Measurements from ENCODE around the gene PRDX4.
"Not testable (repeated sequence)": the region's sequence is repeated elsewhere in the genome, so short reads cannot be mapped to it uniquely, and the experiment has no call there.

PRDX4 gene

DNA sequence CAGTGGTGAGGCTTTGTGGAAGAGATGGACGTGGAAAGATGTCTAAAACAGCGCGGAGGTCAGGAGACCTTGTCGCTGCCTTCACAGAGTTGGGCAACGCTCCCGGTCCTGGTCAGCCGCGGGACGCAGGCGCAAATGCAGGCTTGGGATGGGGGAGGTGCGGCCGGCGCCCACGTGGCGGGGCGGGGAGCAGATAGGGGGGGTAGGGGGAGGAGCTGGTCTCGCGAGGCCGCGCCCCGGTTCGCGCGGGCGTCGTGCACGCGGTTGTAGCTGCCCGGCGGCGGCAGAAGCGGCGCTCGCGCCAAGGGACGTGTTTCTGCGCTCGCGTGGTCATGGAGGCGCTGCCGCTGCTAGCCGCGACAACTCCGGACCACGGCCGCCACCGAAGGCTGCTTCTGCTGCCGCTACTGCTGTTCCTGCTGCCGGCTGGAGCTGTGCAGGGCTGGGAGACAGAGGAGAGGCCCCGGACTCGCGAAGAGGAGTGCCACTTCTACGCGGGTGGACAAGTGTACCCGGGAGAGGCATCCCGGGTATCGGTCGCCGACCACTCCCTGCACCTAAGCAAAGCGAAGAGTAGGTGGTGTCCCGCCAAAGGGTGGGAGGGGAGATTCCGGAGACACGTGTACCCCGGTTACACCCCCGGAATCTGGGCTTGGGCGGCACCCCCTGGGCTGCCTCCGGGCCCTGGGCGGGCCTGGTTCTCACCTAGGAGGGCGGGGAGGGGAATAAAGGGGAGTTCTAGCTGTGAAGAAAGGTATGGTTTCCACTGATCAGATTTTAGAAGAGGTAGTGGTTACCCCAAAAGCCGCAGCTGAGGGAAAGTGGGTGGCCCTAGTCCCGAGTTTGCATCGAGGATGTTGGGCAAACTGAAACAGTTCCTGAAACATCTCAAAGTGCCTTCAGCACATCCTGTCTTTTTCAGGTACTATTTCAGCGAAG is at the start of gene PRDX4:
PRDX4 (plus strand) TSS at position 255 of the 939 bp plus-strand sequence; CDS start at position 333, 78 bp downstream.
- DNase-seq (ENCODE audit: low read depth in 2 of 2): peak; percentile 43 to 58

DNA sequence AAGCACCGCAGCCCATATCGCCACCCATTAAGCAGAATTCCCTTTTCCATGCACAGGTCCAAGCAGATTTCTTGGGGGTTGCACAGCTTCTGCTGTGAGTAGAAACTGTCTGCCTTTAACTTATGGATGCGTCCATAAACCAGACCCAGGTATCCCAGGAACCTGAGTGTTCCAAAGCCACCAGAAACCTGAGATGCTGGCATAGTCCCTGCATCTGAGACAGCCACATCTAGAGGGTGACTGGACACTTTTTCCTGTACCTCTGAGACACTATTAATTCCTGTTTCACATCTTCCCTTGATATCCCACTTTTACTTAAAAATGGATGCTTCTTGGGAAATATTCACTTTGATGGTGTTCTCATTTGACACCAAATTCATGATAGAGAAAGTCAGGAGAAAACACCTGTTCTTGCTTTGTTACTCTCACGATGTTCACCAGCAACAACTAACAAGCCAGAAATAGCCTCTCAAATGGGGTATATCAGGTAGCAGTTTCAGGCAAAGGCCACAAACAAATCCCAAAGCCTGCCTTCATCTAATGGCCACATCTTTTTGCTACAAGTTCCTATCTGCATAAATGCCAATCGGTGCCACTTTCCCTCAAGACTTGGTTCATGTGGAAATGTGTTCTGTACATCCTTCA is 45.5 kb upstream of the PRDX4 start:
- DNase-seq (ENCODE audit: low read depth in 2 of 2): no peak

DNA sequence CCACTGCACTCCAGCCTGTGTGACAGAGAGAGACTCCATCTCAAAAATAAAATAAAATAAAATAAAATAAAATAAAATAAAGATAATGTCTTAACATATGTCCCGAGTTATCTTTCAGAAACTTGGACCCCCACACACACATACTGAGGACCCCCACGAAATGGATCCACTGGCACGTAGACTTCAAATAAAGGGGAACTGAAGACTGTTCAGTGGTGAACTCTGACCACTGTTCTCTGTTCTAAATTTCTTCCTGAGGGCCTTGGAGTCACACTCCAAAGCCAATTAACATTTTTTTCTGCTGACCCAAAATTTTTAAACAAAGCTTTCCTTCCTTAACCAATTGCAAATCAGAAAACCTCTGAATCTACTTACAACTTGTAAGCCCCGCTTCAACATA is 43.5 kb upstream of the PRDX4 start:
- no peak for DNase-seq (ENCODE audit: low read depth in 2 of 2)

DNA sequence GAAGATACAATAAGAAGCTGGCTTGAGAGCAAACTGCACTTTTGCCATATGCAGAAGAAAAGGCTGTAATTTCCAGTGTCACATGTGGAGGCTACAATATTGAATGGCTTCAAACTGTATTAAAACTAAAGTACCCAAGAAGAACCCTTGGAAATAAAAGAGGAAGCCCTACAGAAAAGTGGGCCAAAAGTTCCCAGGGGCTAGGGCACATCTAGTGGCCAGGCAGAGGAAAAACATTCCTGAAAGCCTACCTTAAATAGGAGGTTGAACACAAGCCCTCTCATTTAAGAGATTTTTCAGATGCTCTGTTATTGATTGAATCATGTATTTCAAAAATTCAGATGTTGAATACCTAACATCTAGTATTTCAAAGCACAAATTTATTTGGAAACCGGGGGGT is 40.6 kb upstream of the PRDX4 start:
- DNase-seq (ENCODE audit: low read depth in 2 of 2): no peak

DNA sequence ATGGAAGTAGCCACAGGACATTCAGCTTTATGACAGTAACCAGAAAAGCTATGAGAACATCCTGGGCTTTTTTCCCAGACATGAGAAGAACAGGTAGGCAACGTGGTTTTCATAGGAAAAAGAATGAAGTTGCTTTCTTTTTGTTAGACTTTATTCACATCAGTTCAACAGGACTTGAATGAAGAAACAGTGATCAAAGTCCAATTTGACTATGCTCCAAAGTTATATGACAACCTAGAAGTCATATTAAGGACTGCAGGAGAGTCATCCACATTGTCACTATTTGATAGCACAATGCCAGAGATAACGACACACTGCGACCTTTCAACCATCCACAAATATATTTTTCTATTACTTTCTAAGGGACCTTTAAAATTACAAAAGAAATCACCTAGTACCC is 39.2 kb upstream of the PRDX4 start:
- no peak for DNase-seq (ENCODE audit: low read depth in 2 of 2)

DNA sequence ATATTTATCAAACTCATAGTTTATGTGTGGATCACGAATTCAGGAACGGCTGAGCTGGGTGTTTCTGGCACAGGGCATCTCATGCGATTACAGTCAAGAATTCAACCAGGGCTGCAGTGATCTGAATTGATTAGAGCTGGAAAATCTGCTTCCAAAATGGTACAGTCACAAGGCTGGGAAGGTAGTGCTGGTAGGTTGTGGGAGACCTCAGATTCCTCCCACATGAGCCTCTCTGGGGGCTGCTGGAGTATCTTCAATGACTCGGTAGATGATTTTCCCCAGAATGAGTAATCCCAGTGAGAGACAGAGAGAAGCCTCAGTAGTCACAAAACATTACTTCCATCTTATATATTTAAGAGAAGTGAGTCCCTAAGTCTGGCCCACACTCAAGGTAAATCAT is 36.2 kb upstream of the PRDX4 start:
- no peak for DNase-seq (ENCODE audit: low read depth in 2 of 2)

DNA sequence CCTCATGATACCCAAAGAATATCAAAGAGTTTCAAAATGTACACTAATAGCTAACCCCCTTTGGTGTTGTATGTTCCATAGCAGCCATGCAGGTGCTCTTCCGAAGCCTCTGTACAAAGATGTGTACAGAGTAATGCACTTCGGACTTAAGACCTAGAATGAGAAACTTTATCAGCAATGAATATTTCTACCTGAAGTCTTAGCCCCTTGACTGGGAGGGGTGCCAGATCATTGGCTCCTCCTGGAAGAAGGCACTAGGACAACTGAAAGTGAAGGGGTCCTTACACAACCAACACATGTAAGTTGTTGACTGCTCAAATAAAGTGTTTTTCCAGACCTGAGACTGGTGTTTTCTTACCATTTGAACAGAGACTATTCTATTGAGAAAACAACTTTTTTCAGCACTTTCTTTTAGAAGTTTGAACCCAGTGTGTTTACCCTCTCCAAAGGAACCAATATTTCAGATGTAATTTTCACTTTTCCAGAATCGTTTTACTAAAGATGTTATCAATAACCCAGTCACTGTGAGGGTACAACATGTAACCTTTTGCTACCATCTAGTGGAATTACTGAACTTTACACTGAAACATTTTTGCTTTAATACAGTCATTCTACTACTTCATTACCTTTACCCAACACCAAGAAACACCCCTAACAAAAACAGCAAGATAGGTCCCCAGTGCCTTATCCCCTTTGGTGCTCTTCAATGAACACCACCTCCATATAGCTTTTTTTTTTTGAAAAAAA is 33.3 kb upstream of the PRDX4 start:
- DNase-seq (ENCODE audit: low read depth in 2 of 2): no peak

DNA sequence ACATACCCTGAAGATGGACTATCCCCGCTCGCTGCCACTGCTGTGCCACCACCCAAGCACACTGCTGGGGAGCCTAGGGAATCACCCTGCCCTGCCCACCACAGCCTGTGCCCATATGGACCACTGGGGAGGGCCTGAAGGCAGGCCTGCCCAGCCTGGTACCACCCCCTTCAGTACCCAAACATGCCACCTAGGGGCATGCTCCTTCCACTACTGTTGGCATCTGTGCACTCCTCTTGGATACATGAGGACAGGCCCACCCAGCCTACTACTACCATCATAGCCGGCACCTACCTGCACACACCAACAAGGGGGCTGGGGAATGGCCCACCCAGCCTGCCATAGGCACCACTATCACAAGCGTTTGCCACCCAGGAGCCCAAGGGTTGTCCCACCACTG is 30.1 kb upstream of the PRDX4 start:
- peak in 1 of 2 donors; percentile 4 for DNase-seq (ENCODE audit: low read depth in 2 of 2)

DNA sequence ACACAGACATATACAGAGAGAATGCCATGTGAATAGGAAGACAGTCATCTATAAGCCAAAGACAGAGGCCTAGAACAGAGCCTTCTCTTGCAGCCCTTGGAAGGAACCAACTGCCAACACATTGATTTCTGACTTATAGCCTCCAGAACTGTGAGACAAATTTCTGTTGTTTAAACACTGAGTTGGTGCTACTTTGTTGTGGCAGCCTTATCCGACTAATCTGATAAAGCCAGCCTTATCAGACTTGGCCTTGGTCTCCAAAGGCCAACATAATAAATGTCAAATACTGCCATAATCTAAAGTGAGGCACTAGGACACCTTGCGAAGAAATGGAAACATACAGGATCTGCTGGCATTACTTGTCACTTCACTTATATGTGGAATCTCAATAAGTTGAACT is 24.3 kb upstream of the PRDX4 start:
- no peak for DNase-seq (ENCODE audit: low read depth in 2 of 2)

DNA sequence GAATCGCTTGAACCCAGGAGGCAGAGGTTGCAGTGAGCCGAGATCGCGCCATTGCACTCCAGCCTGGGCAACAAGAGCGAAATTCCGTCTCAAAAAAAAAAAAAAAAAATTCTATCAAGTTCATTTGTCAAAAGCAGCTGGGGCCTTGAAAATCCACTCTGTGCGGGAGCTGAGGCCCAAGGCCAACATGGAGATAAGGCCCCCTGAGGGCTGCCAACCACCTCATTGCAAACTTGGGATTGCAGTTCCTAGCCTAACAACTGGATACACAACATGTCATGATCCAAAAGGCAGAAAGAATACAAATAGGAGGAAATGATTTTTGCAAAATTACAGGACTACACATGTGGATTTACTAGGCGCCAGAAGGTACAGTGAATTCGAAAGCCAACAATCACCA is 22.5 kb upstream of the PRDX4 start:
- DNase-seq (ENCODE audit: low read depth in 2 of 2): no peak

DNA sequence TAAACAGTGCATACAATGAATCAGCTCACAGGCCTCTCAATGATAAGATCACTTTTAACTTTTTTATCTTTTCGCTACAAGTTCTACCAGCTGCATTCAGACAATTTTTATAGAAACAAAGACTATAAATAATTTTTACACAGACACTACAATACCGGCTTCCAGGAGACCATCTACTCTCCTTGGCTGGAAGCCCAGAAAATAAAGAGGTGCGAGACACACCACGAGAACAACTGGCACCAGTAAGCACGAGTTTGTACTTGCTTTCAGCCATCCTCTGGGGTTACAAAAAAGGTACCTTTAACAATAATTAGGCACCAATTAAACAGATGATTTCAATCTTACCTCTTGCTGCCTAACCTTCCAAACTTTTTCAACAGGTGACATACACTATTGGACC is 11.2 kb upstream of the PRDX4 start:
- DNase-seq (ENCODE audit: low read depth in 2 of 2): no peak

DNA sequence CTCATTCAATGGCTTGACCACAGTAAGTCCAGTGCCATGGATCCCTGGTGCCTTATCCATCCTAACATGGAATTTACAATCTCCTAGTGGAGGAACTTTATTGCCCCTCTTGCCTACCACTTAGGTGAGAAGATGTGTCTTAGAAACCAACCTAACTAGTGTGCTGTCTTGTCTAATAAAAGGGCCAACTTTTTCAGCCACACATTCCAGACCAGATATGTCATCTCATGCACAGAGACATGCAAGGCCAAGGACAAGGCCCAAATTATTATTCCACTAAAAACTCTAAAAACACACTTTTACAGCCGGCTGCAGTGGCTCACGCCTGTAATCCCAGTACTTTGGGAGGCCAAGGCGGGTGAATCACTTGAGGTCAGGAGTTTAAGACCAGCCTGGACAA is 10.6 kb upstream of the PRDX4 start:
- DNase-seq (ENCODE audit: low read depth in 2 of 2): no peak

DNA sequence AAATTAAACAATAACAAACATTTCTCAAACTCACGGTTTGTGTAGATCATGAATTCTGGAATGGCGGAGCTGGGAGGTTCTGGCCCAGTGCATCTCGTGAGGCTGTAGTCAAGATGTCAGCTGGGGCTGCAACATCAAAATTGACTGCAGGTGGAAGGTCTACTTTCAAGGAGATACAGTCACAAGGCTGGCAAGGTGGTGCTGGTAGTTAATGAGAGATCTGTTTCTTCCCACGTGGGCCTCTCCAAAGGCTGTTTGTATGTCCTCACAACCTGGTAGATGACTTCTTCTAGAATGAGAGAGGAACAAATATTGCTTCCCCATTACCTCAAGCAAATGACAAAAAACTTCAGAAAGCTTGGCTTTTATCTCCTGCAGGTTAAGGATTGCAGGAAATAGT is 8.0 kb upstream of the PRDX4 start:
- no peak for DNase-seq (ENCODE audit: low read depth in 2 of 2)

DNA sequence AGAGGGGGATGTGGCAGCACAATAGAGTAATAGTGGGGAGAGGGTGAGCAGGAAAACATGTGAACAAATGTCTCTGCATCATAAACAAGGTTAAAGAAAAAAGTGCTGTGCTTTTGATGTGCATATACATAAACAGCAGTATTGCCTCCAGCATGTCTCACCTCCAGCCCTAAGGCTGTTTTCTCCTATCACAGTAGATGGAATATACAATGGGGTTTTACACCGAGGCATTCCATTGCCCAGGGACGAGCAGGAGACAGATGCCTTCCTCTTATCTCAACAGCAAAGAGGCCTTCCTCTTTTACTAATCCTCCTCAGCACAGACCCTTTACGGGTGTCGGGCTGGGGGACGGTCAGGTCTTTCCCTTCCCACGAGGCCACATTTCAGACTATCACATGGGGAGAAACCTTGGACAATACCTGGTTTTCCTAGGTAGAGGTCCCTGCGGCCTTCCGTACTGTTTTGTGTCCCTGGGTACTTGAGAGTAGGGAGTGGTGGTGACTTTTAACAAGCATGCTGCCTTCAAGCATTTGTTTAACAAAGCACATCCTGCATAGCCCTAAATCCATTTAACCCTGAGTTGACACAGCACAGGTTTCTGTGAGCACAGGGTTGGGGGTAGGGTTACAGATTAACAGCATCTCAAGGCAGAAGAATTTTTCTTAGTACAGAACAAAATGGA is 7.1 kb upstream of the PRDX4 start:
- not testable (repeated sequence) for DNase-seq (ENCODE audit: low read depth in 2 of 2)

DNA sequence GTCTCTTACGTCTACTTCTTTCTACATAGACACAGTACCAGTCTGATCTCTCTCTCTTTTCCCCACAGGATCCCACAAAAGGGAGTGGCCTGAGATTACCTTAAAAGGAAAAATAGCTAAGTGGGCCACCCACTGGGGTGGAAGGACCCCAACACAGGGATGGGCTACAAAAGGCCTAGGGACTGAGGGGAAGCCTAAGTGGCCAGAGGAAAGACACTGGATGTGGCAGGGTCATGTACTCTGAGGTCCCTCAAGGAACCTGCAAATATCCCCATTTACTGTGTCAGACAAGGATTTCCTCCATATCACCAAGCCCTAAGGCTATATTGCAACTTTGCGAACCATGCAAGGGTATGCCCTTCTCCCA is 6.5 kb upstream of the PRDX4 start:
- no peak for DNase-seq (ENCODE audit: low read depth in 2 of 2)

DNA sequence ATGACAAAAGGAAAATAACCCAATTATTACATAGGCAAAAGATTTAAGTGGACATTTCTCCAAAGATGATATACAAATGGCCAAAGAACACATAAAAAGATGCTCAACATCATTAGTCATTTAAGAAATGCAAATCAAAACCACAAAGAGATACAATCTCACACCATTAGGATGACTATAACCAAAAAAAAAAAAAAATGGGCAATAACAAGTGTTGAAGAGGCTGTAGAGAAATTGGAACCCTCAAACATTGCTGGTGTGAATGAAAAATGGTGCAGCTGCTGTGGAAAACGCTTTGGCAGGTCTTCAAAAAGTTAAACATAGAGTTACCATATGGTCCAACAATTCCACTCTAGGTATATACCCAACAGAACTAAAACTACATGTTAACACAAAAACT is 5.6 kb upstream of the PRDX4 start:
- no peak for DNase-seq (ENCODE audit: low read depth in 2 of 2)

DNA sequence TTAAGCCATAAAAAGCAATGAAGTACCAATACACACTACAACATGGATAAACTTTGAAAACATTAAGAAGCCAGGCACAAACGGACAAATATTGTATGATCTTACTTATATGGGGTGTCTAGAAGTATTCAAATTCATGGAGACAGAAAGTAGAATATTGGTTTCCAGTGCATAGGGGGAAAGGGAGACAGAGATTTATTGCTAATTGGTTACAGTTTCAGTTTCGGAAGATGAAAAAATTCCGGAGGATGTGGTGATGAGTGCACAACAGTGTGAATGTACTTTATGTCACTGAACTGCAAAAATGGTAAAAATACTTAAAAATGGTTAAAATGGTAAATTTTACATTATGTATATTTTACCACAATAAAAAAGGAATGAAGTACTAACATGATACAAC is 5.1 kb upstream of the PRDX4 start:
- DNase-seq (ENCODE audit: low read depth in 2 of 2): no peak

DNA sequence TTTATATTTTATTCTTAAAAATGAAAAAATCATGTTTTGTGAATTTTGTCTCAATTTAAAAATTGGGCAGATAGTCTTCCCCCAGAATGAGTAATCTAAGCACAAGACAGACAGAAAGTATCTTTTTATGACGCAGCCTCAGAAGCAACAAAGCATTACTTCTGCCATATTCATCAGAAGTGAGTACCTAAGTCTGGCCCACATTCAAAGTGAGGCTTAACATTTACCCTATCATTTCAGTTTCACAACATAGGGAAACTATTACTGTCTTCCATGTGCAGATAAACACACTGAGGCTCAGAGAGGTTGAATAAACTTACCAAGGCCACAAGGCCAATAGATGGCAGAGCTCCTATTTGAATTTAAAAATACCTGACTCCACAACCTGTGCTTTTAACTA is 4.4 kb upstream of the PRDX4 start:
- DNase-seq (ENCODE audit: low read depth in 2 of 2): no peak

DNA sequence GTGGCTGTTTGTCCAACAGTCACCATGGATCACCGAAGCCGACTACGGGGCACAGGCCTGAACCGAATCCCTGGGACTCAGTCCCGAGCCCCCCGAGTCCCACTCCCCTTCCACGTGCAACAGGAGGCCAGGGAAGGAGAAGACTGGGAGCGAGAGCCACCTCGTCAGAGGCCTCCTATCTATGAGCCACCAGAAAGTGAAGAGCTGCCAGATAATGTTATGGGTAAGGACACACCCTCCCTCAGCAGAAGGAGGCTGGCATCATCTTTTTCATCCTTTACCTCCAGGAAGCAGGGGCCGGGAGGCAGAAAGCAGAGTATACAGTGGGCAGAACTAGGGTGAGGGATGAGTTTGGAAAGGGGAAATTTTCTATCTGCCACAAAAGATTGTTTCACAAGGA is 2.8 kb upstream of the PRDX4 start:
- DNase-seq (ENCODE audit: low read depth in 2 of 2): no peak

DNA sequence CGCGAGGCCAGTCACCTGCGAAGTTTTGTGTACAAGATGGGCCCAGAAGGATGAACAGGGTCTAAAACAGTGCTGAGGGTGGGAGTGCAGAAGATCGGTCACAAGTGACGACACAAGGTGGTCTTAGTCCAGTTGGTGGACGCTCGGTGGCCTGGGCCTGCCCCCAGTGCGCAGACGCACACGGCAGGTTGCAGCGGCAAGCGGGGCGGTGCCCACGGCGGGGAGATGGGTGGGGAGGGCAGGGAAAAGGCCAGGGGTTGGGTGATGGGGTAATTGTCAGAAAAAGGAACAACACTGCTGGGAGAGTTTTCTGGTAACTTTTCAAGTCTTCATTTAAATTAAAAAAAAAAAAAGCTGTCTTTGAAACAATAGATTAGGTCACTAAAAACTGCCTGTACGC is 1.0 kb upstream of the PRDX4 start:
- no peak for DNase-seq (ENCODE audit: low read depth in 2 of 2)

DNA sequence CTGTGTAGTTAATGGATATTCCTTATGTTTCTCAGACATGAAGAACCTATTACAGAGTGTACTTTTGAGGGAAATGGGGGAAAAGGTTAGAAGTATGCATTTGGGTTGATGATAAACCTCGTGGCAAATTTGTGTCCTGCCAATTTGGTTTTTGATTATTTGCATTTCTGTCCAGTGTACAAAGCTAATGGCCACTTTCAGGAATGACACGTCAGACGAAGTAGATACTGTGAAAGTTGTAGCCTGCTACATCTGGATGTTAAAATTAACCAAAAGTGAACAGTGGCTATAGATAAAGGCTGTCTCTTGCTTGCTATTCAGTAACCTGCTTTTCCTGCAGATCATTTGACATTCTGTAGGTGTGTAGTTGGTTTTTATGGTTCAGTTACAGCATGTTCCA is 1.0 kb downstream of the PRDX4 start:
- no peak for DNase-seq (ENCODE audit: low read depth in 2 of 2)

DNA sequence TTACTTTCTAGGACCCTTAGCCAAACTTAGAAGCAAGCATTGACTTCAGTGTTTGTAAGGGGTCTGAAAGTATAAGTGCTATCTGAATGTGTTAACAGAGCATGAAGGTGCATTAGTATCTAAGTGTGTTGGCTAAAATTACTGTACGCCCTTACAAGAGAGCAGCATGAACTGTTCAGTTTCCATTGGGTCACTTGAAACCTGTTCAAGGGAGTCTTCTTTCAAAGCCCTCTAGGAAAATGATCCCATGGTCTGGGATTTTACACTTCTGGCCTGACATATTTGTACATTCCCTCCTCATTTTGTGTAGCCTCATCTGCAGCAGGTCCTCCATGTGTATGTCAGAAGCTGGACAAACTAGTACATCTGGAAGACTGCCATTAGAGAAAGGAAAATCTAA is 3.2 kb downstream of the PRDX4 start:
- DNase-seq (ENCODE audit: low read depth in 2 of 2): no peak

Data from activated CD8-positive, alpha-beta memory T cell treated with anti-CD3 and anti-CD28 coated beads for 4 hours (primary cell).